MM.1S (cell line): ENCODE results near the gene PLEKHA7.

Source experiments
- CTCF ChIP-seq: fragments of 300-600 bp; sonication (generic); IDR thresholded peaks from 2 replicates; pipeline ENCODE4 v1.5.1; 2016; ENCODE audit warnings: antibody characterized with exemption, low read length, mixed read lengths
- EZH2 ChIP-seq: fragments of 300-600 bp; sonication (generic); optimal IDR thresholded peaks from 2 replicates; pipeline ENCODE3; 2017; ENCODE audit warnings: low read depth, mild to moderate bottlenecking, antibody characterized with exemption, low read length, mixed read lengths
- EZH2phosphoT487 ChIP-seq: fragments of 300-600 bp; sonication (generic); IDR thresholded peaks from 2 replicates; pipeline ENCODE4 v1.6.1; 2018; ENCODE audit warnings: antibody characterized with exemption, low read length

- no peak for TF ChIP-seq CTCF
- TF ChIP-seq EZH2 = no peak
- TF ChIP-seq EZH2phosphoT487 = no peak
These were observed 169.9 kb downstream of the PLEKHA7 start for GRCh38 chr11:16844268-16844771.
